Measurements from ENCODE around the gene PI4K2A.

The PI4K2A gene

GRCh38 chr10:97640174-97640867, at the start of gene PI4K2A:
Gene PI4K2A (plus strand): TSS chr10:97640671. CDS start chr10:97640743, 72 bp downstream.
- POLR2A ChIA-PET (ENCODE audit: low non-redundant PET) = interaction anchor here (0.7 to 0.9 kb wide), 2 partner anchors 48 to 111 kb away, joined by 3 to 4 read pairs; no protein-coding TSS in a partner anchor
- peak within 1 kb of the TSS; percentile 86 for H3K27ac ChIP-seq
- CTCF ChIA-PET = interaction anchor here (0.5 to 1.4 kb wide), 3 partner anchors 12 to 349 kb away, joined by 3 to 4 read pairs (median 4); no protein-coding TSS in a partner anchor
- DNase-seq (ENCODE audit: low spot score) = peak; percentile 100
- TF ChIP-seq CTCF (conservative IDR thresholded peaks at IDR 0.05; ENCODE audit: low read depth) = no peak

DNA sequence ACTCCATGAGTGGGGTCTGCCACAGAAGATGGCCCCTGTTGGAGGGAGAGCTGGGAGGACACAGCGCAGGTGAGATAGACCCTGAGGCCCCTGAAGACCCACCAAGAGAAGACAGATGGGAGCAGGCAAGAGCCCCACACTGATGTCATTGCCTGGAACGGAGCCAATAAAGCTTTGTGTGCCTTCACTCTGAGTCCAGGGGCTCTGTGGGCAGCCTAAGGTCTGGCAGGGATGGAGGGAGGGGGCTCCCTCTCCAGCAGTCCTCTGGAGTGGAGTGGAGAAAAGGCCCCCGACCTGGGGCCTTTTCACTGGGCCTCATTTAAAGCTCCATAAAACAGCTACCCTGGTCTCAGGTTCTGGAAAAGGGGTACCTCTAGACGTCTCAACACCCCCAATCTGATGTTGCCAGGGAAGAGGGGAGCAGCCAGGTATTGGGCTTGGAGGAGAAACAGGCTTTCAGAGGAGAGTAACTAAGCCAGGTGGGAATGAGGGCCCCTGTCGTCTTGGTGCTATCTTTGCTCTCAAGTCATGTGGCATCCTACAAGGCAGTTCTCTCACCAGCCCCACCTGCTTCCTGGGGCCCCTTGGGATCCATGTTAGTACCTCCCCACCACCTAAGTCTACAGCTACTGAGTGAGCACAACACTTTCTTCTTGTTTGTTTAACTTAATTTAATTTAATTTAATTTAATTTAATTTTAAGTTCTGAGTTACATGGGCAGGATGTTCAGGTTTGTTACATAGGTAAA, 49.5 kb upstream of the PI4K2A start:
- no peak for DNase-seq (ENCODE audit: low spot score)
- CTCF ChIA-PET = interaction anchor here (0.6 to 1.4 kb wide), 4 partner anchors 19 to 232 kb away, joined by 3 to 4 read pairs (median 3); partner anchors contain the start of gene ANKRD2
- no peak overlapping the region; the same call in 1 of the 2 replicates for H3K27ac ChIP-seq
- POLR2A ChIA-PET (ENCODE audit: low non-redundant PET) = no interaction called here
- TF ChIP-seq CTCF (conservative IDR thresholded peaks at IDR 0.05; ENCODE audit: low read depth) = no peak

- POLR2A ChIA-PET (ENCODE audit: low non-redundant PET) = no interaction called here
- CTCF ChIA-PET = no interaction called here
- H3K27ac ChIP-seq = peak overlapping the region; percentile 32; the same call in 1 of the 2 replicates
- no peak for DNase-seq (ENCODE audit: low spot score)
- no peak for TF ChIP-seq CTCF (conservative IDR thresholded peaks at IDR 0.05; ENCODE audit: low read depth)
Measured at GRCh38 chr10:97593421-97593820, 47.0 kb upstream of the PI4K2A start.

DNA sequence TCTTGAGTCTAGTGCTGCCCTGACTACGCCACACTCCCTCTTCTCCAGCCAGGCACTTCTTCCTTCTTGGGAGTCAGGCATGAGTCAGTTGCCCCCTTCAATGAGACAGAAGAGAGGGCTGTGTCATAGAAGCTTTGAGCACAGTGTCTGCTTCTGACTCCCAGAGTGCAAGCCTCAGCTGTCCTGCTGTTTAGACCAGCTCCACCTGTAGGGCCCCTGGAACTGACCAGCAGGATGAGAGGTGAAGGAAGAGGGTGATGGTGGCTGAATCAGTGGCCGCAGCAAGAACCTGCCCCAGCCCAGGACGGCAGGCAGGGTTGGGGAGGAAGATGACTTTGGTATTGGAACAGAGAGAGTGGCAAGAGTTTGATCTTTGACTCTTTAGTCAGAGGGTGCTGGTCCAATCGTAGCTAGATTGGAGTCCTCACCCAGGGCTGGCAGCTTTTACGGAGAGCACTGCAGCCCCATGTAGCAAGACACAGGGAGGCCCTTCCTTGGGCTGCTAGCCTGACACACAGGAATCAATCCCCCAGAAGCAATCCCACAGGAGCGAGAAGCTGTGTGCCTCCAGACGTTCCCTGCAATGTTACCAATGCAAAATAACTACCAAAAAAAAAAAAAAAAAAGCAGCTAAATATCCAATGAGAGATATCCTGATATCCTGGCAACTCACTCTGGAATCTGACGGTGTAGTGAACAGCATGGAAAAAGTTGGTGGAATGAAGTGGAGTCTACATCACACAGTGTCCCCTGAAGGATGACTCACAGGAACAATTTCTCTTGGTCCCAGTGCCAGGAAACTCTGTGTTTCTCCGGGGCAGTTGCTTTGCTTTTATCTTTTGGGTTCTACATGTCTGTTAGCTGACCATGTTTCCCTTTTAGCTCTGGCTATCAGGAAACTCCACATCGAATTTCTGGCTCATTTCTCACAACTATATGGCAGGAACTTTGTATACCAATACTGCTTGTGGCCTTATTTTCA, 44.1 kb upstream of the PI4K2A start:
- peak overlapping the region; percentile 80 for H3K27ac ChIP-seq
- ChIA-PET CTCF (interaction anchor here (0.6 to 1.3 kb wide), 5 partner anchors 12 to 146 kb away, joined by 3 to 6 read pairs (median 3); partner anchors contain the start of genes ANKRD2 and HOGA1), POLR2A (ENCODE audit: low non-redundant PET) (interaction anchor here (0.6 kb wide), 1 partner anchor 99 kb away, joined by 3 read pairs; no protein-coding TSS in a partner anchor)
- peak; percentile 36 for DNase-seq (ENCODE audit: low spot score)
- TF ChIP-seq CTCF (conservative IDR thresholded peaks at IDR 0.05; ENCODE audit: low read depth) = no peak

DNA sequence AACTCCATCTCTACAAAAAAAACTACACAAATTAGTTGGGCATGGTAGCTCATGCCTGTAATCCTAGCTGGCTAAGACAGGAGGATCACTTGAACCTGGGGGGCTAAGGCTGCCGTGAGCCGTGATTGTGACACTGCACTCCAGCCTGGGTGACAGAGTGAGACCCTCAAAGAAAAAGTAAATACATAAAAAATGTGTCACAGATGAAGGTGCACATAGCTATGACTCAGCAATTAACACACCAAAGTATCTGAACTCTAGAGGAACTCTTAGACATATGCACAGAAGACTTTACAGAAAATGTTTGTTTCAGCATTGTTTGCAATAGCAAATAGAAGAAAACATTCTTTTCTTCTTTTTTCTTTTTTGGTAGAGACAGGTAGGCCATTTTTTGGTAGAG, 42.7 kb upstream of the PI4K2A start:
- no peak for TF ChIP-seq CTCF (conservative IDR thresholded peaks at IDR 0.05; ENCODE audit: low read depth)
- POLR2A ChIA-PET (ENCODE audit: low non-redundant PET) = interaction anchor here (0.6 kb wide), 1 partner anchor 14 kb away, joined by 3 read pairs; the partner anchor contains the start of gene HOGA1
- no peak for DNase-seq (ENCODE audit: low spot score)
- CTCF ChIA-PET = interaction anchor here (0.6 to 1.1 kb wide), 4 partner anchors 13 to 137 kb away, joined by 3 to 5 read pairs (median 3); no protein-coding TSS in a partner anchor
- peak overlapping the region; percentile 47 for H3K27ac ChIP-seq

All from RWPE1 (cell line).